Heart left ventricle (tissue), 16 donors: ENCODE data around the gene PRR35. TPM values are rescaled to one million over a fixed set of nuclear protein-coding genes. Genes with fewer than 3 reads are reported as not detected.

Experiments
- ATAC-seq, 4 donors: fragments of 200-7000 bp; cut with Tn5 transposase; one replicate each; pipeline ENCODE4 v1.9.1; 2020 to 2022; ENCODE audit warnings: moderate library complexity in 4 of 4, mild to moderate bottlenecking in 3 of 4, moderate number of reproducible peaks in 1 of 4
- DNase-seq, 5 donors: peaks; one replicate each; pipeline ENCODE4 v3.0.0-alpha.2; 2020
- H3K27ac ChIP-seq, 12 donors: fragments of 200-600 bp; sonication (generic) in 4 of 12; one replicate each; pipeline versions ENCODE4 v1.5.0 to v1.8.0; 2016 to 2022; ENCODE audit warnings: mild to moderate bottlenecking in 2 of 12
- H3K27me3 ChIP-seq, 9 donors: fragments of 200-600 bp; sonication (generic) in 2 of 9; one replicate each; pipeline versions ENCODE4 v1.5.1 to v1.8.0; 2016 to 2022; ENCODE audit warnings: mild to moderate bottlenecking in 3 of 9
- H3K36me3 ChIP-seq, 9 donors: fragments of 200-600 bp; sonication (generic) in 2 of 9; one replicate each; pipeline versions ENCODE4 v1.5.0 to v1.8.0; 2018 to 2022; ENCODE audit warnings: mild to moderate bottlenecking in 2 of 9
- H3K4me1 ChIP-seq, 12 donors: fragments of 200-600 bp; sonication (generic) in 4 of 12; one replicate each; pipeline versions ENCODE4 v1.5.0 to v1.8.0; 2016 to 2022; ENCODE audit warnings: mild to moderate bottlenecking in 3 of 12
- H3K4me3 ChIP-seq, 12 donors: fragments of 200-600 bp; sonication (generic) in 4 of 12; one replicate each; pipeline versions ENCODE4 v1.5.0 to v1.8.0; 2017 to 2022; ENCODE audit warnings: mild to moderate bottlenecking in 9 of 12, moderate library complexity in 4 of 12
- H3K9me3 ChIP-seq, 12 donors: fragments of 200-600 bp; sonication (generic) in 4 of 12; one replicate each; pipeline versions ENCODE4 v1.5.0 to v1.8.0; 2016 to 2022; ENCODE audit warnings: mild to moderate bottlenecking in 1 of 12
- CTCF ChIP-seq, 12 donors: fragments of 200-600 bp; sonication (generic) in 4 of 12; IDR thresholded peaks; one replicate each; pipeline versions ENCODE4 v1.5.0 to v1.8.0; 2018 to 2022; ENCODE audit warnings: antibody characterized with exemption in 12 of 12, mild to moderate bottlenecking in 5 of 12
- POLR2A ChIP-seq, 2 donors: fragments of 450-650 bp; IDR thresholded peaks; one replicate each; pipeline ENCODE4 v1.6.1; 2017; ENCODE audit warnings: antibody characterized with exemption in 2 of 2, mild to moderate bottlenecking in 2 of 2, moderate library complexity in 2 of 2
- WGBS, 4 donors: extraction: QIAGEN DNeasy Blood & Tissue Kit in 2 of 4; methylation state at CpG; one replicate each; pipeline versions ENCODE4 v1.1.5 to v1.1.7; 2013 to 2018; 5-methylcytosine and 5-hydroxymethylcytosine counted together
- intact Hi-C, 10 donors: fragments of 100-400 bp; cut with DNase I; formaldehyde crosslinking; loops; one replicate each; pipeline versions ENCODE4 v1.11.1 to v1.14.2; 2022
- polyA plus RNA-seq, 2 donors: library from polyadenylated mRNA; stranded (reverse); fragments of 200-250 nt; gene quantifications; one replicate each; pipeline ENCODE4 v1.2.3, GENCODE V29; 2013
- total RNA-seq, 9 donors: library from RNA; depleted of rRNA in 2 of 9; stranded (reverse); fragments of >200 nt in 2 of 9; fragmentation: NEBNext Ultra II Directional in 3 of 9; extraction: Animal tissue kit (Norgen Biotek cat#: 25700) in 3 of 9; gene quantifications; one replicate each; pipeline versions ENCODE4 v1.1.0 to v1.2.4, GENCODE V29; 2016 to 2023
- donor health status: ischemic (EF 13 %, LVEDD 7.1; RV severe dilation, severe dysfunction).
- donor health status: healthy with polysubstance abuse.
- donor health status: DM: no; HTN: yes; CAD: no.
- donor health status: DM: no; HTN: no; CAD: no.
- donor health status: ischemic (EF 25% LVEDD 6.9; RV normal size, moderate dysfunction).
- donor health status: ischemic (EF 25% LVEDD 5.7; RV mildly dilated, moderate dysfunction).
- donor health status: healthy.
- donor health status: DM: yes; HTN: yes; CAD: no.
- donor health status: ischemic (EF 35%, LVEDD 5.7; RV mildly dilated, moderate dysfunction).
- donor health status: nonischemic (EF 11% LVEDD 7.7; RV severe dilation, severe dysfunction).
- donor health status: DM: yes; HTN: yes; CAD: no.
- donor health status: PGD.
- donor health status: ischemic (EF 29% LVEDD 5.4; RV normal size, mild dysfunction).
- donor health status: nonischemic (EF 23%, LVEDD 6.1; RV moderate dilation, normal function).

The PRR35 gene
- total and polyA plus RNA-seq, 11 donors: not detected

DNA sequence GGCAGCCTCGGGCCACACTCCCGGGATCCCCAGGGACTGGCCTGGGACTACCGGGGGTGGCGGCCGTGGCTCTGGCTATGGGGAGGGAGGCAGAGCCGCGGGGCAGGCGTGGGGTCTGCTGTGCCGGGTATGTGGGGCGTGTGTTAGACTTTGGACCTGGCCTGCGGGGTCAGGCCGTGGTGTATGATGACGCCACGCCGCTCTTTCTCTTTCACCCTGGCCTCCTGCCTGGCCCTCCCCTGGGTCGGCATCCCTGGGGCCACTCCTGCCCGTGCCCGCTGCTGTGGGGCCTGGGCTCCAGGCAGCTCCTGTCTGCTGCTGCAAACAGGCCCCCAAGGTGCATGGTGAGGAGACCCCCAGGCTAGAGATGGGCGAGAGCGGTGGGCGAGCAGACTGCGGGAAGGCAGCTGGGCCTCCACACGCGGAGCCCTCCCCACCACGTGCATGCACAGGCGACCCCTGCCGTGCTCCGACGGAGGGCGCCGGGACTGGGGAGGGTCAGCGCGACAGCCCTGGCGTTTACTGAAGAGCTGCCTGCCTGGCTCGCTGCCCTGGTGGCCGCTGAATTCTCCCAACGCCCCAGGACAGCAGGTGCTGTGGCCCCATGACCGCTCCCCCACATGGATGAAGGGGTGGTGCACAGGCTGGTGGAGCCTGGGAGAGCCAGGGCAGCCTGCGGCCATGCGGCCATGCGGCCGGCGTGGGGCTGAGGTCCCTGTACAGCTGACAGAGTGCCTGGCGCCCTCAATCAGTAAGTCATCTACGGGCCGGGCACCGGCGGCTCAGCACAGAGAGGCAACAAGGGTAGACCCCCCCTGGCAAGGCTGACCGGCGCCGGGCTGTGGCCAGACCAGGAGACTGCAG lies 16.7 kb upstream of the PRR35 start:
- Histone ChIP-seq H3K36me3 (peaks cover 0 to 34% (median 3%) of the 10 kb centered on the region in 9 donors), H3K4me1 (no peaks in the 10 kb centered on the region), H3K27me3 (no peaks in the 10 kb centered on the region), H3K27ac (no peak overlapping the region), H3K9me3 (no peaks in the 10 kb centered on the region), H3K4me3 (no peak overlapping the region)
- intact Hi-C loops: no loop called here
- TF ChIP-seq CTCF (IDR thresholded peaks at IDR 0.05) (no peak), POLR2A (IDR thresholded peaks at IDR 0.05) (no peak)
- WGBS, 4 donors: 91 to 94% (median 92%) methylated on average over 29 to 51 of the region's 51 CpGs
- ATAC-seq: no peak
- DNase-seq: no peak

GRCh38 chr16:544517-544916 lies 15.7 kb upstream of the PRR35 start:
- DNase-seq (no peak), ATAC-seq (no peak)
- no peaks in the 10 kb centered on the region for H3K27me3 ChIP-seq
- peaks cover 0 to 42% (median 7%) of the 10 kb centered on the region in 9 donors for H3K36me3 ChIP-seq
- no peaks in the 10 kb centered on the region for H3K4me1 ChIP-seq
- no peak overlapping the region for H3K4me3 ChIP-seq
- TF ChIP-seq CTCF (IDR thresholded peaks at IDR 0.05): no peak
- no peak for TF ChIP-seq POLR2A (IDR thresholded peaks at IDR 0.05)
- WGBS, 4 donors: 87 to 95% (median 94%) methylated on average over 42 to 46 of the region's 46 CpGs
- intact Hi-C loops: no loop called here
- no peaks in the 10 kb centered on the region for H3K9me3 ChIP-seq
- H3K27ac ChIP-seq: no peak overlapping the region

GRCh38 chr16:546909-547770 lies 13.1 kb upstream of the PRR35 start:
- peaks cover 0 to 47% (median 19%) of the 10 kb centered on the region in 9 donors for H3K36me3 ChIP-seq

More at GRCh38 chr16:546909-547770, 13.1 kb upstream of the PRR35 start:
- intact Hi-C loops: no loop called here
- Histone ChIP-seq H3K9me3 (no peaks in the 10 kb centered on the region), H3K4me1 (no peaks in the 10 kb centered on the region), H3K4me3 (no peak overlapping the region), H3K27ac (no peak overlapping the region), H3K27me3 (no peaks in the 10 kb centered on the region)
- WGBS, 4 donors: 77 to 92% (median 87%) methylated on average over 31 to 60 of the region's 60 CpGs
- peak; percentile 58 to 85 (median 64) for DNase-seq
- peak; percentile 45 to 81 (median 62) for ATAC-seq
- TF ChIP-seq POLR2A (IDR thresholded peaks at IDR 0.05): no peak
- peak; percentile 14 to 58 (median 37) for TF ChIP-seq CTCF (IDR thresholded peaks at IDR 0.05)
